HepG2 (cell line): ENCODE results near the gene MRPL28. TPM values are rescaled to one million over a fixed set of nuclear protein-coding genes. Genes with fewer than 3 reads are reported as not detected.
A peak's percentile ranks its signal among the peaks of the same experiment; 100 is the strongest.

ENCODE experiments used
- BRCA1 ChIP-seq: sonication (generic); formaldehyde crosslinking; IDR thresholded peaks from 2 replicates; pipeline ENCODE4 v1.4.0; 2020; ENCODE audit warnings: missing genetic modification reagents
- BRD4 ChIP-seq: sonication (generic); formaldehyde crosslinking; IDR thresholded peaks from 2 replicates; pipeline ENCODE4 v1.4.0; 2020; ENCODE audit warnings: missing genetic modification reagents
- CAMTA2 ChIP-seq: sonication (generic); formaldehyde crosslinking; IDR thresholded peaks from 2 replicates; pipeline ENCODE4 v1.4.0; 2020; ENCODE audit warnings: mild to moderate bottlenecking, missing genetic modification reagents, borderline replicate concordance
- CREB3 ChIP-seq: sonication (generic); formaldehyde crosslinking; IDR thresholded peaks from 2 replicates; pipeline ENCODE4 v1.5.0; 2020; ENCODE audit warnings: missing genetic modification reagents
- ERF ChIP-seq: IDR thresholded peaks from 2 replicates; pipeline ENCODE4 v1.6.1; 2018; ENCODE audit warnings: missing biosample characterization, missing genetic modification reagents
- ESRRA ChIP-seq: sonication (generic); formaldehyde crosslinking; IDR thresholded peaks from 2 replicates; pipeline ENCODE4 v1.5.1; 2020; ENCODE audit warnings: mild to moderate bottlenecking, low read depth, missing genetic modification reagents
- HHEX ChIP-seq: IDR thresholded peaks from 2 replicates; pipeline ENCODE4 v1.6.1; 2016; ENCODE audit warnings: control low read depth
- NFRKB ChIP-seq: fragments of 450-650 bp; IDR thresholded peaks from 2 replicates; pipeline ENCODE4 v1.6.1; 2017
- TFDP2 ChIP-seq: sonication (generic); formaldehyde crosslinking; IDR thresholded peaks from 2 replicates; pipeline ENCODE4 v1.4.0; 2020; ENCODE audit warnings: missing genetic modification reagents
- TOPORS ChIP-seq: sonication (generic); formaldehyde crosslinking; IDR thresholded peaks from 2 replicates; pipeline ENCODE4 v1.8.0; 2023; ENCODE audit warnings: mild to moderate bottlenecking, missing genetic modification reagents
- ZNF253 ChIP-seq: sonication (generic); formaldehyde crosslinking; IDR thresholded peaks from 2 replicates; pipeline ENCODE4 v1.8.0; 2022; ENCODE audit warnings: mild to moderate bottlenecking, missing genetic modification reagents, borderline replicate concordance
- ZNF441 ChIP-seq: sonication (generic); formaldehyde crosslinking; IDR thresholded peaks from 2 replicates; pipeline ENCODE4 v1.7.0; 2021; ENCODE audit warnings: missing genetic modification reagents, borderline replicate concordance
- ZNF556 ChIP-seq: sonication (generic); formaldehyde crosslinking; IDR thresholded peaks from 2 replicates; pipeline ENCODE4 v1.4.0; 2020; ENCODE audit warnings: mild to moderate bottlenecking, missing genetic modification reagents, borderline replicate concordance
- ZNF563 ChIP-seq: sonication (generic); formaldehyde crosslinking; IDR thresholded peaks from 2 replicates; pipeline ENCODE4 v1.8.0; 2022; ENCODE audit warnings: mild to moderate bottlenecking, moderate library complexity, missing genetic modification reagents
- ZNF589 ChIP-seq: sonication (generic); formaldehyde crosslinking; conservative IDR thresholded peaks from 2 replicates; pipeline ENCODE4 v1.8.0; 2022; ENCODE audit warnings: mild to moderate bottlenecking, moderate library complexity, missing genetic modification reagents
- ZNF652 ChIP-seq: IDR thresholded peaks from 2 replicates; pipeline ENCODE4 v1.6.1; 2016; ENCODE audit warnings: low read depth, borderline replicate concordance
- ZNF800 ChIP-seq: sonication (generic); formaldehyde crosslinking; IDR thresholded peaks from 2 replicates; pipeline ENCODE4 v1.4.0; 2020; ENCODE audit warnings: missing genetic modification reagents
- ZNF879 ChIP-seq: sonication (generic); formaldehyde crosslinking; IDR thresholded peaks from 2 replicates; pipeline ENCODE4 v1.8.1; 2023; ENCODE audit warnings: missing genetic modification reagents
- polyA plus RNA-seq, 8 experiments: library from polyadenylated mRNA; depleted of rRNA in 3 of 8; stranded (reverse) in 7 of 8; unstranded in 1 of 8; fragments of >200 nt; fragmentation: Illumina TruSeq in 4 of 8; extraction: Trizol in 4 of 8; gene quantifications; 2 replicates each; pipeline versions ENCODE4 v1.2.1 to v1.2.3, GENCODE V29; 2011 to 2016; ENCODE audit warnings: low read depth in 4 of 8, missing spikeins in 1 of 8, mixed read lengths in 1 of 8; ENCODE audit not compliant: insufficient read depth in 1 of 8
- total RNA-seq, 5 experiments: library from RNA; depleted of rRNA; stranded (reverse); fragments of >200 nt; fragmentation: Illumina TruSeq; extraction: Trizol; gene quantifications; 2 replicates each; pipeline ENCODE4 v1.2.3, GENCODE V29; 2016; ENCODE audit warnings: low read depth in 1 of 5
- TF ChIP-seq, protein P1 (sequence below): sonication (generic); formaldehyde crosslinking; IDR thresholded peaks from 2 replicates; pipeline ENCODE4 v1.5.1; 2020; ENCODE audit warnings: missing genetic modification reagents, mild to moderate bottlenecking, borderline replicate concordance
- TF ChIP-seq, protein P2 (sequence below): sonication (generic); formaldehyde crosslinking; IDR thresholded peaks from 2 replicates; pipeline ENCODE4 v1.4.0; 2020; ENCODE audit warnings: mild to moderate bottlenecking, low read depth, missing genetic modification reagents
- TF ChIP-seq, protein P3 (sequence below): IDR thresholded peaks from 2 replicates; pipeline ENCODE4 v1.6.1; 2016; ENCODE audit warnings: mild to moderate bottlenecking, missing biosample characterization, missing genetic modification reagents
- TF ChIP-seq, protein P4 (sequence below): sonication (generic); formaldehyde crosslinking; IDR thresholded peaks from 2 replicates; pipeline ENCODE4 v1.5.1; 2020; ENCODE audit warnings: missing genetic modification reagents, mild to moderate bottlenecking, borderline replicate concordance

The MRPL28 gene
- total and polyA plus RNA-seq, 2 of the 13 experiments (the other 11 are each of a cell fraction or from before 2014, with no cell fraction given), result 114 to 135 TPM

DNA sequence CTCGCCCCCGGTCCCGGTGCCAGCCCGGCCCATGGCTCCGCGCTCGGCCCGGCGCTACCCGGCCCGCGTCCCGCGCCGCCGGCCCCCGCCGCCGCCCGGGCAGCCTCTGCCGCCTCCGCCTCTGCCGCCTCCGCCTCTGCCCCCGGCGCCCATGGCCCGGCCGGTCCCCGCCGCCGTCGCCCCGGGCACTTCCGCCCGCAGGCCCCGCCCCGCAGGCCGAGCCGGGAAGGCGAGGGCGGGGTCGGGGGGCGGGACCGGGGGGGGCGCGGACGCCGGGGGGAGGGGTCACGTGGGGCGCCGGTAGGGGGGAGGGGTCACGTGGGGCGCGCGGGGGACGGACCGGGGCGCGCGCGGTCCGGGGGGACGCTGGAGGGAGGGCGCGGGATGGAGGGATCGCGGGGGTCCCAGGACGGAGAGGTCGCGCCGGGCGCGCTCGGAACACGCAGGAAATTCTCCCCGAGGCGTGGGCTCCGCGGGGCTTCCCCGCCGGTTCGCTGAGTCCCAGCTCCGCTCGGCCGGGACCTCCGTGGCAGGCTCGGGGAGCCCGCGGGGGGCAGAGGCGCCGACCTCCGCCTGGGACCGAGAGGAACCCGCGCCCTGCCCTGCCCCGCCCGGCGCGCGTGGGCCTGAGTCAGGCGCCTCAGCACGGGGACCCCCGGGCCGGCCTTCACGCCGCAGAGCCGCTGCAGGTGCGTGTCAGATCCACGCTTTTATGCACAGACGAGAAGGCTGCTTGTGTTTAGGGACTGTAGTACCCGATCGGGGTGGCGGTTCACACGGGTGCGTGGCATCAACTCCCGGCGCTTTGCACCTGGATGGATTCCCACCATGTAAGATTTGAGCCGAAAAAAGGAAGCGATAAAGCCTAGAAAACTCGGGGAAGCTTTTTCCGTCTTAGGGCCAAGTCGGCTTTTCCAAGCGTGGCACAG lies 11.7 kb upstream of the MRPL28 start, which contains the start of gene PGAP6 (continued):
- TF ChIP-seq ZNF441 (CRISPR knock-in tag) (no peak), ERF (no peak), CREB3 (CRISPR knock-in tag) (no peak), ZNF556 (no peak), ESRRA (CRISPR knock-in tag) (no peak), BRCA1 (CRISPR knock-in tag) (no peak), NFRKB (no peak), ZNF589 (CRISPR knock-in tag) (no peak), ZNF652 (no peak), ZNF253 (CRISPR knock-in tag) (no peak), TFDP2 (CRISPR knock-in tag) (0 out of 2 replicates have a peak, but pooled peaks have one; percentile 32), ZNF800 (CRISPR knock-in tag) (no peak), BRD4 (no peak), ZNF563 (CRISPR knock-in tag) (0 out of 2 replicates have a peak, but pooled peaks have one; percentile 37), CAMTA2 (CRISPR knock-in tag) (peak; percentile 71; the same call in 1 of the 2 replicates), TOPORS (CRISPR knock-in tag) (no peak), ZNF879 (CRISPR knock-in tag) (no peak), HHEX (no peak)
- TF ChIP-seq, protein P1, sequence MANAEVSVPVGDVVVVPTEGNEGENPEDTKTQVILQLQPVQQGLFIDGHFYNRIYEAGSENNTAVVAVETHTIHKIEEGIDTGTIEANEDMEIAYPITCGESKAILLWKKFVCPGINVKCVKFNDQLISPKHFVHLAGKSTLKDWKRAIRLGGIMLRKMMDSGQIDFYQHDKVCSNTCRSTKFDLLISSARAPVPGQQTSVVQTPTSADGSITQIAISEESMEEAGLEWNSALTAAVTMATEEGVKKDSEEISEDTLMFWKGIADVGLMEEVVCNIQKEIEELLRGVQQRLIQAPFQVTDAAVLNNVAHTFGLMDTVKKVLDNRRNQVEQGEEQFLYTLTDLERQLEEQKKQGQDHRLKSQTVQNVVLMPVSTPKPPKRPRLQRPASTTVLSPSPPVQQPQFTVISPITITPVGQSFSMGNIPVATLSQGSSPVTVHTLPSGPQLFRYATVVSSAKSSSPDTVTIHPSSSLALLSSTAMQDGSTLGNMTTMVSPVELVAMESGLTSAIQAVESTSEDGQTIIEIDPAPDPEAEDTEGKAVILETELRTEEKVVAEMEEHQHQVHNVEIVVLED (CRISPR knock-in tag), result no peak
- TF ChIP-seq, protein P2, sequence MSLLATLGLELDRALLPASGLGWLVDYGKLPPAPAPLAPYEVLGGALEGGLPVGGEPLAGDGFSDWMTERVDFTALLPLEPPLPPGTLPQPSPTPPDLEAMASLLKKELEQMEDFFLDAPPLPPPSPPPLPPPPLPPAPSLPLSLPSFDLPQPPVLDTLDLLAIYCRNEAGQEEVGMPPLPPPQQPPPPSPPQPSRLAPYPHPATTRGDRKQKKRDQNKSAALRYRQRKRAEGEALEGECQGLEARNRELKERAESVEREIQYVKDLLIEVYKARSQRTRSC (CRISPR knock-in tag), result no peak
- TF ChIP-seq, protein P3, sequence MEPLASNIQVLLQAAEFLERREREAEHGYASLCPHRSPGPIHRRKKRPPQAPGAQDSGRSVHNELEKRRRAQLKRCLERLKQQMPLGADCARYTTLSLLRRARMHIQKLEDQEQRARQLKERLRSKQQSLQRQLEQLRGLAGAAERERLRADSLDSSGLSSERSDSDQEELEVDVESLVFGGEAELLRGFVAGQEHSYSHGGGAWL (CRISPR knock-in tag), result 0 out of 2 replicates have a peak, but pooled peaks have one; percentile 16
- TF ChIP-seq, protein P4, sequence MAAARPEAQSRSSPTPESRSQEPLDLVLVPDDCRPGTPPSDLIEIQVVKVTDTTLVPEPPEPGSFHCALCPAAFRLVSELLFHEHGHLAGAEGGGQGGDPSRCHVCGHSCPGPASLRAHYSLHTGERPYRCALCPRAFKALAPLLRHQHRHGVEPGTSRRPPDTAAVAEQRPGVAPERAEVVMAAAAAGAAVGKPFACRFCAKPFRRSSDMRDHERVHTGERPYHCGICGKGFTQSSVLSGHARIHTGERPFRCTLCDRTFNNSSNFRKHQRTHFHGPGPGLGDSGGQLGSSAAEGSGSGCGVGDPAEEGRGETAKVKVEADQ (CRISPR knock-in tag), result no peak
